GM21447 (cell line): ENCODE data around the gene CWC22.
"Not testable (repeated sequence)": the region's sequence is repeated elsewhere in the genome, so short reads cannot be mapped to it uniquely, and the experiment has no call there.

ENCODE experiments used
- ATAC-seq: cut with Tn5 transposase; IDR thresholded peaks from one replicate; pipeline ENCODE4 v1.9.1; 2021; ENCODE audit not compliant: unreplicated experiment

The CWC22 gene

DNA sequence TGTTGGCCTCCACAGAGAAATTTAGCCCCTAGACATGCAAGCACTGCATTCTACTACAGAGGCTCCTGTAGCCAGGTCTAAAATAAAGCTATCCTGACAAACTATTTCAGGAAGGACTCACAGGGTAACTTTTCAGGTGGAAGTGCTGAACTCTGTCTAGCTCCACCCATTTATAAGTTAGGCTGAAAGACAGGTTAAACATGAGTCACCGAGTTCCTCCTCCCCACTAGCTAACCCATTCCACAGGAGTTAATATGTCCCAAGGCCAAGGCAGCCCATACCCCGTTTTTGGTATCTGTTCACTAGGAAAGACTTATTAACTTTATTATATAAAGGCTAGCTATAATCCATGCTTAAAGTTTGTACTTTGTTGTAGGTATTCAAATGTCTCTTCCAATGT, 3.5 kb downstream of the CWC22 start:
- ATAC-seq, result no peak

DNA sequence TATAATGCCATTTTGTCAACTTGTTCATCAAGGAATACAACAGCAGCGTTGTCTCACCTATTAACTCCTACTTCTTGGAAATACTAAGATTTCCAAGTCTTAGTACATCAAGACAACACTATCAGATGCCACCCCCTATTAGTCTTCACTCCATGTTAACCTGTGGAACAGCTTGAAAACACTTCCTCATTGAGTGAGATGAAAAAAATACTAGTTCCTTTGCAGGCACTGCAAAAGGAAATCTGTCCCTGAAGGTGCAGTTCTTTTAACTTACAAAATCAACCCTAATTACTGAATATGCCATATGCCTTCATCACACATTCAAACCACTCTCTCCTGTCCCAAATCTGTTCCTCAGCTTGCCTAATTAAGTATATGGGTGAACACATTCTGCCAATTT, 4.0 kb downstream of the CWC22 start:
- ATAC-seq, result no peak

- no peak for ATAC-seq
Observed at GRCh38 chr2:180002198-180002770, 4.8 kb downstream of the CWC22 start.

DNA sequence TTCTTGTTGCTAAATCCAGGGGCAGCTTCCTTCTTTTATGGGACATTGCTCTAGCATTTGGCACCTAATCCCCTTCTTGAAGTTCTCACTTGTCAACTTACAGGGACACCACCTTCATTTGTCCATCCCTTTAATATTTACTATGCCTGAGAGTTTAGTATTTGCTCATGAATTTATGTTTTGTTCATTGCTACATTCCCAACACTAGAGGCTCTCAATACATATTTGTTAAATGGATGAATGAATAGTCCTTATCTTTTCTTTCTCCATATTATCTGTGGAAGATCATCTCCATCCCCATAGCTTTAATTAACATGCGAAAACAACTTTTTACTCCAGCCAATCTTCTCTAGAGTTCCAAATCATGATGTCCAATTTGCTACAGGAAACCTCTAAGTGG, 5.4 kb downstream of the CWC22 start:
- ATAC-seq, result no peak

GRCh38 chr2:180000434-180000833, 6.7 kb downstream of the CWC22 start:
- ATAC-seq, result no peak

GRCh38 chr2:179999000-179999399, 8.1 kb downstream of the CWC22 start:
- ATAC-seq, result no peak

DNA sequence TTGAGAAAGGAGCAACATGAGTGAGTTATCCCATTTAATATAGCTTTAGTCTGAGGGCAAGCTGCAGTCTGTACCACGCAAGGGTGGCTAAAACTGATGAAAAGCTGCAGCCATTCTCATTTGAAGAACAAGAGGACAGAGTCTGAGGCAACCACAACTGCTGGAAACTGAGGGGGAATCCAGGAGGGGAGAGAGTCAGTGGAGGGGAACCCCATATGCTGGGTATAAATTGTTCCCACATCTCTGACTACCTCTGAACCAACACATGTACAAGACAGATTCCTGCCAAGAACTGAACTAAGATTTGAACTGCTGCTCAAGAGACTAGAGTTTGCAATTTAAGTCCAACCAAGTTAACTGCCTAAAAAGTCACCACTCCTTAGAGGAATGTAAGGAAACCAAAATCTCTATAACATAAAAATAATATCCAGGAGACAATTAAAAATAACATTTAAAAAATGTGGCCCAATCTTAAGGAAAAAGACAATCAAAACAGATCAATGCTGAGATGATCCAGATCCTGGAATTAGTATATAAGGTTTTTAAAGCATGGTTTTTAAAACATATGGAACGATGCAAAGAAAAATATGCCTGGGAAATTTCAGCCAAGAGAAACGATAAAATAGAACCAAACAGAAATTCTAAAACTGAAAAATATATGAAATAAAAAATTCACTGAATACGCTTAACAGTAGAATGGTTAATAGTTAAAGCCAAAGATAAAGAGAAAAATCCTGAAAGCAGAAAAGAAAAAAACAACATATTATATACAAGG, 11.2 kb downstream of the CWC22 start:
- no peak for ATAC-seq

DNA sequence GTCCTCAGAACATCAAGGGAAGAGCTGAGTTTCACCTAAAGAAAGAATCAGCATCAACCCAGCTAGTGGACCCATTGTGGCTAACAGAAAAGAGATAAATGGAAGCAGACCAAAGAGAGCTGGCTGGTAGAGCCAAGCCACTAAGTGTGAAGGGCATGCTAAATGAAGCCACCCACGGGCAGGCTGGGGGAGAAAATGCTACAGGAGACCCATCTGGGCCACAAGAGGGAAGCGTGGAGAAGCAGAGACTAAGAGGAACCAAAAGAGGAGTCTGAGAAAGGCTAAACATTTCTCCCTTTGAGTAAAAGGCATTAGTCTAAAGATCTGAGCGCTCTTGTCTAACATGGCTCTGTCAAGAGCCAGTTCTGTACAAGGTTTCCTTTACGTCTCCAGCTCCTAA, 15.8 kb downstream of the CWC22 start:
- no peak for ATAC-seq

GRCh38 chr2:179990676-179991317, 16.3 kb downstream of the CWC22 start:
- ATAC-seq, result no peak

- ATAC-seq, result no peak
Observed at GRCh38 chr2:179987916-179988315, 19.2 kb downstream of the CWC22 start.

GRCh38 chr2:179985163-179985820, 21.8 kb downstream of the CWC22 start:
- peak; percentile 95 for ATAC-seq

GRCh38 chr2:179983250-179983932, 23.7 kb downstream of the CWC22 start:
- ATAC-seq, result no peak

GRCh38 chr2:179981085-179981484, 26.0 kb downstream of the CWC22 start:
- no peak for ATAC-seq

GRCh38 chr2:179974761-179975160, 32.3 kb downstream of the CWC22 start:
- ATAC-seq, result no peak

GRCh38 chr2:179966778-179967394, 40.2 kb downstream of the CWC22 start:
- no peak for ATAC-seq

DNA sequence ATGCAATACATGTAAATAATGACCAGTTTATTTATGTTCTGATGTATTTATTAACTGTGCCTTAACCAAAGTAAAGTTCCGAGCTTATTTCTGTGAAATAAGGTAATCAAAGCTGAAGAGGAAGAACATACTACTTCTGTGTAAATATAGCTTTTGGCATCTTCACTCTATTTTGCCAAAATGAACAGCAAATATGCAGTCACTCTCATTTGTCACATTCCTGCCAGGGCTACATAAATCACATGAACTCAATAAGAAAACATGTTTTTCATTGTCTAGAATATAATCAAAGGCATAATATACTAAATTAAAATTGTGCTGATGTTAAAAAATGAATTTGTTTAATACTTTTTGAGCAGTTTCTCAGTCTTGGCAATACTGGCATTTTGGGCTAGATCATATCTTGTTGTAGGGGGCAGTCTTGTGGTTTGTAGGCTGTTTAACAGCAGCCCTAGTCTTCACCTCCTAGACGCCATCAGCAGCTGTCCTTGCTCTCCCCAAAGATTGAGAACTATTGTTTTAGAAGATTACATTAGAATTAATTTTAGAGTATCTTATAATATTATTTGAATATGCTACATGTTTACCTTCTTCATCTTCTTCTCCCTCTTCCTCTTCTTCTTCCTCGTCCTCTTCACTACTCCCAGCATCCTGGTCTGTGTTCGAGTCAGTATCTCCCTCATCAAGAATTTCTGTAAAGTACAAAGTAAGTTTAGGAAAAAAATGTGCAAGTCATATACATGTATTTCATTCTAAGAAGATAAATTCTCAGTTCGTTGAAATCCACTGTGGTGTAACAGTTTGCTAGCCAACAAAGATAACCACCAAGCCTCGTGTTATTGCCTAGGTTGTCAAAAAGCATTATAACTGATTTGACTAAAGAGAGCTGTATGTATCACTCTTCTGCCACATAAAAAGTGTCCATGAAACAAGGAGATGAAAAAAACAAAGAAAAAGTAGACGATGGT, 41.5 kb downstream of the CWC22 start:
- ATAC-seq, result no peak

GRCh38 chr2:179963626-179964025, 43.5 kb downstream of the CWC22 start:
- ATAC-seq, result no peak

DNA sequence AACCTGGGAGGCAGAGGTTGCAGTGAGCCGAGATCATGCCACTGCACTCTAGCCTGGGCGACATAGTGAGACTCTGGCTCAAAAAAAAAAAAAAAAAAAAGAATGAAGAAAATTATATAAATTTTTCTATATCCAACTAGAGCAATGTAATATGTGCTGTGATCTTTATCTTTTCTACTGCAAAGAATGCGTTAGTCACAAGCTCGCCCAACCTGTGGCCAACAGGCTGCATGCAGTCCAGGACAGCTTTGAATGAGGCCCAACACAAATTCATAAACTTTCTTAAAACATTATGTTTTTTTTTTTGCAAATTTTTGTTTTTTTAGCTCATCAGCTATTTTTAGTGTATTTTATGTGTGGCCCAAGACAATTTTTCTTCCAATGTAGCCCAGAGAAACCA, 48.8 kb downstream of the CWC22 start:
- ATAC-seq, result not testable (repeated sequence)

DNA sequence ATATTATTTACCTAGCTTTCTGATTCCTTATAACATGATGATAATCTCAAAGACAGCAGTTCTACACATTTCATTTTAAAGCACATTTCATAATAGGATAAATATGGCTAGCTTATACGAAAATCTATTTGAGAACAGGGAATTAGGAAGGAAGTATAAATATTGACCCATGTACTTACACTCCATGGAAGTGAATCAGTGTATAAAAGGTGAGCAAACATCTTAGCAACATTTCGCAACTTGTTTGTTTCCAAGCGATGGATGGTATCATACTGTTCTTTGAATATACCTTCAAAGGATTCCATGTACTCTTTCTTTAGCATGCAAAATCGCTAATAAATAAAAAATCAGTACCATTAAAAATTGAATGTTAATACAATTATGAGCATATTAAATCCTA, 53.1 kb downstream of the CWC22 start:
- ATAC-seq, result no peak

- no peak for ATAC-seq
Observed at GRCh38 chr2:179953359-179953758, 53.7 kb downstream of the CWC22 start.
